Measurements from ENCODE around the gene TMEM176A. TPM values are rescaled to one million over a fixed set of nuclear protein-coding genes. Genes with fewer than 3 reads are reported as not detected.

The TMEM176A gene
- polyA plus RNA-seq, 3 donors: 14.1 to 285 (median 129) TPM

GRCh38 chr7:150828384-150828783 is 27.8 kb downstream of the TMEM176A start:
- Histone ChIP-seq H4K20me1 (ENCODE audit: insufficient read depth, low read length) (no peaks in the 10 kb centered on the region), H3K4me2 (replicated peaks; ENCODE audit: extremely low read depth, low read length, poor library complexity, severe bottlenecking) (no peak overlapping the region), H2AFZ (ENCODE audit: insufficient read depth, low read depth, low read length, poor library complexity, severe bottlenecking) (no peak overlapping the region), H3K27me3 (ENCODE audit: control insufficient read depth in 2 of 2, insufficient read depth in 2 of 2, low read length in 2 of 2) (no peaks in the 10 kb centered on the region), H3K4me3 (replicated peaks in 1 of 3; ENCODE audit: low read depth in 2 of 3, low read length in 3 of 3) (no peak overlapping the region), H3K79me2 (ENCODE audit: insufficient read depth, low read length) (no peaks in the 10 kb centered on the region), H3K9ac (ENCODE audit: insufficient read depth, low read length, poor library complexity, severe bottlenecking) (no peak overlapping the region), H3K4me1 (ENCODE audit: control insufficient read depth in 1 of 2, insufficient read depth in 2 of 2, low read length in 2 of 2) (no peaks in the 10 kb centered on the region), H3K9me3 (replicated peaks in 1 of 2; ENCODE audit: control insufficient read depth in 1 of 2, insufficient read depth in 1 of 2, low read length in 2 of 2) (no peaks in the 10 kb centered on the region), H3K36me3 (replicated peaks in 1 of 2; ENCODE audit: control insufficient read depth in 1 of 2, insufficient read depth in 2 of 2, low read length in 2 of 2) (no peaks in the 10 kb centered on the region), H3K27ac (ENCODE audit: low read depth in 1 of 2, low read length in 2 of 2) (no peak overlapping the region)
- H3K4me3 Mint-ChIP-seq: no peak overlapping the region
- H3K27me3 Mint-ChIP-seq (ENCODE audit: low read depth in 3 of 3): peaks cover 2 to 24% (median 13%) of the 10 kb centered on the region in 3 donors
- peaks cover 7% of the 10 kb centered on the region for H3K4me1 Mint-ChIP-seq
- intact Hi-C loops (cut with micrococcal nuclease): no loop called here
- DNase-seq: no peak
- no peak for TF ChIP-seq CTCF (IDR thresholded peaks at IDR 0.05)
- H3K9me3 Mint-ChIP-seq: peaks cover 0 to 3% (median 0%) of the 10 kb centered on the region in 7 donors
- WGBS (ENCODE audit: insufficient coverage): 100% methylated on average over 1 of the region's 2 CpGs
- no peak overlapping the region for H3K27ac Mint-ChIP-seq
- no peaks in the 10 kb centered on the region for H3K36me3 Mint-ChIP-seq

GRCh38 chr7:150829426-150829825 is 28.9 kb downstream of the TMEM176A start:
- no peaks in the 10 kb centered on the region for H3K9me3 ChIP-seq (replicated peaks in 1 of 2; ENCODE audit: control insufficient read depth in 1 of 2, insufficient read depth in 1 of 2, low read length in 2 of 2)
- Mint-ChIP-seq H3K36me3 (no peaks in the 10 kb centered on the region), H3K27ac (peak overlapping the region in 1 of 7 donors; percentile 37), H3K27me3 (ENCODE audit: low read depth in 3 of 3) (peaks cover 2 to 24% (median 10%) of the 10 kb centered on the region in 3 donors), H3K4me1 (peaks cover 7% of the 10 kb centered on the region), H3K4me3 (no peak overlapping the region), H3K9me3 (peaks cover 0 to 3% (median 0%) of the 10 kb centered on the region in 7 donors)
- TF ChIP-seq CTCF (IDR thresholded peaks at IDR 0.05): no peak
- no peak overlapping the region for H3K4me2 ChIP-seq (replicated peaks; ENCODE audit: extremely low read depth, low read length, poor library complexity, severe bottlenecking)
- H3K36me3 ChIP-seq (replicated peaks in 1 of 2; ENCODE audit: control insufficient read depth in 1 of 2, insufficient read depth in 2 of 2, low read length in 2 of 2): no peaks in the 10 kb centered on the region
- H2AFZ ChIP-seq (ENCODE audit: insufficient read depth, low read depth, low read length, poor library complexity, severe bottlenecking): no peak overlapping the region
- no peak overlapping the region for H3K27ac ChIP-seq (ENCODE audit: low read depth in 1 of 2, low read length in 2 of 2)
- intact Hi-C loops (cut with micrococcal nuclease): no loop called here
- DNase-seq: peak in 1 of 3 donors; percentile 49
- no peaks in the 10 kb centered on the region for H3K27me3 ChIP-seq (ENCODE audit: control insufficient read depth in 2 of 2, insufficient read depth in 2 of 2, low read length in 2 of 2)
- WGBS (ENCODE audit: insufficient coverage): no CpG with 5 or more reads among the region's 1 CpG
- H3K4me3 ChIP-seq (replicated peaks in 1 of 3; ENCODE audit: low read depth in 2 of 3, low read length in 3 of 3): no peak overlapping the region
- H3K9ac ChIP-seq (ENCODE audit: insufficient read depth, low read length, poor library complexity, severe bottlenecking): no peak overlapping the region
- H4K20me1 ChIP-seq (ENCODE audit: insufficient read depth, low read length): no peaks in the 10 kb centered on the region
- no peaks in the 10 kb centered on the region for H3K79me2 ChIP-seq (ENCODE audit: insufficient read depth, low read length)
- H3K4me1 ChIP-seq (ENCODE audit: control insufficient read depth in 1 of 2, insufficient read depth in 2 of 2, low read length in 2 of 2): no peaks in the 10 kb centered on the region

All from CD14-positive monocyte (primary cell).